ENCODE data around the gene STX2. TPM values are rescaled to one million over a fixed set of nuclear protein-coding genes. Genes with fewer than 3 reads are reported as not detected.
"Not testable (repeated sequence)": the region's sequence is repeated elsewhere in the genome, so short reads cannot be mapped to it uniquely, and the experiment has no call there.

Gene STX2
- total and polyA plus RNA-seq, 2 donors from 2014 or later = 10.1 to 20.4 TPM

- Histone ChIP-seq H3K4me3 (ENCODE audit: low read length in 3 of 3) (no peak overlapping the region), H3K36me3 (ENCODE audit: control insufficient read depth in 2 of 3, insufficient read depth in 3 of 3, low read length in 3 of 3) (peaks cover 0 to 7% (median 0%) of the 10 kb centered on the region in 3 donors), H3K9ac (ENCODE audit: low read length in 3 of 3) (no peak overlapping the region), H3K9me3 (ENCODE audit: control insufficient read depth in 2 of 3, insufficient read depth in 1 of 3, low read length in 3 of 3) (peaks cover 0 to 15% (median 0%) of the 10 kb centered on the region in 3 donors), H3K27me3 (ENCODE audit: control insufficient read depth, insufficient read depth, low read length) (peaks cover 4% of the 10 kb centered on the region), H3K4me1 (ENCODE audit: control insufficient read depth in 2 of 3, insufficient read depth in 2 of 3, low read depth in 1 of 3, low read length in 3 of 3) (no peaks in the 10 kb centered on the region), H3K27ac (ENCODE audit: low read depth in 2 of 2, low read length in 2 of 2) (no peak overlapping the region)
- DNase-seq (peak; percentile 65 to 81 (median 75)), FAIRE-seq (no peak)
- intact Hi-C loops (cut with DNase I) = no loop called here
- peak; percentile 39 for TF ChIP-seq CTCF (IDR thresholded peaks at IDR 0.05; ENCODE audit: borderline replicate concordance, extremely low read depth, insufficient read depth)
Measured at GRCh38 chr12:130761537-130762318, 77.3 kb downstream of the STX2 start.

- no peak overlapping the region for H3K27ac ChIP-seq (ENCODE audit: low read depth in 2 of 2, low read length in 2 of 2)
- no peak overlapping the region for H3K4me3 ChIP-seq (ENCODE audit: low read length in 3 of 3)
- H3K9ac ChIP-seq (ENCODE audit: low read length in 3 of 3) = no peak overlapping the region
- H3K27me3 ChIP-seq (ENCODE audit: control insufficient read depth, insufficient read depth, low read length) = no peaks in the 10 kb centered on the region
- no peaks in the 10 kb centered on the region for H3K9me3 ChIP-seq (ENCODE audit: control insufficient read depth in 2 of 3, insufficient read depth in 1 of 3, low read length in 3 of 3)
- intact Hi-C loops (cut with DNase I) = no loop called here
- DNase-seq (no peak), FAIRE-seq (no peak)
- TF ChIP-seq CTCF (IDR thresholded peaks at IDR 0.05; ENCODE audit: borderline replicate concordance, extremely low read depth, insufficient read depth) = no peak
- no peaks in the 10 kb centered on the region for H3K36me3 ChIP-seq (ENCODE audit: control insufficient read depth in 2 of 3, insufficient read depth in 3 of 3, low read length in 3 of 3)
- no peaks in the 10 kb centered on the region for H3K4me1 ChIP-seq (ENCODE audit: control insufficient read depth in 2 of 3, insufficient read depth in 2 of 3, low read depth in 1 of 3, low read length in 3 of 3)
Measured at GRCh38 chr12:130754234-130754901, 84.7 kb downstream of the STX2 start.

GRCh38 chr12:130752692-130753230 is 86.3 kb downstream of the STX2 start:
- H3K27ac ChIP-seq (ENCODE audit: low read depth in 2 of 2, low read length in 2 of 2) = no peak overlapping the region
- intact Hi-C loops (cut with DNase I) = no loop called here
- peaks cover 0 to 3% (median 0%) of the 10 kb centered on the region in 3 donors for H3K4me1 ChIP-seq (ENCODE audit: control insufficient read depth in 2 of 3, insufficient read depth in 2 of 3, low read depth in 1 of 3, low read length in 3 of 3)
- no peak for FAIRE-seq
- no peak overlapping the region for H3K4me3 ChIP-seq (ENCODE audit: low read length in 3 of 3)
- TF ChIP-seq CTCF (IDR thresholded peaks at IDR 0.05; ENCODE audit: borderline replicate concordance, extremely low read depth, insufficient read depth) = no peak
- H3K36me3 ChIP-seq (ENCODE audit: control insufficient read depth in 2 of 3, insufficient read depth in 3 of 3, low read length in 3 of 3) = no peaks in the 10 kb centered on the region
- no peak overlapping the region for H3K9ac ChIP-seq (ENCODE audit: low read length in 3 of 3)
- no peaks in the 10 kb centered on the region for H3K9me3 ChIP-seq (ENCODE audit: control insufficient read depth in 2 of 3, insufficient read depth in 1 of 3, low read length in 3 of 3)
- peak in 1 of 5 donors; percentile 20 for DNase-seq
- no peaks in the 10 kb centered on the region for H3K27me3 ChIP-seq (ENCODE audit: control insufficient read depth, insufficient read depth, low read length)

GRCh38 chr12:130752037-130752436 is 87.0 kb downstream of the STX2 start:
- H3K4me3 ChIP-seq (ENCODE audit: low read length in 3 of 3); H3K27ac ChIP-seq (ENCODE audit: low read depth in 2 of 2, low read length in 2 of 2); H3K36me3 ChIP-seq (ENCODE audit: control insufficient read depth in 2 of 3, insufficient read depth in 3 of 3, low read length in 3 of 3); H3K27me3 ChIP-seq (ENCODE audit: control insufficient read depth, insufficient read depth, low read length); FAIRE-seq; H3K9ac ChIP-seq (ENCODE audit: low read length in 3 of 3); intact Hi-C loops (cut with DNase I); H3K4me1 ChIP-seq (ENCODE audit: control insufficient read depth in 2 of 3, insufficient read depth in 2 of 3, low read depth in 1 of 3, low read length in 3 of 3); H3K9me3 ChIP-seq (ENCODE audit: control insufficient read depth in 2 of 3, insufficient read depth in 1 of 3, low read length in 3 of 3); DNase-seq: not testable (repeated sequence)
